IMR-90 (cell line): ENCODE results near the gene ARHGEF37. TPM values are rescaled to one million over a fixed set of nuclear protein-coding genes. Genes with fewer than 3 reads are reported as not detected.

Experiments used
- ATAC-seq: fragments of 200-7000 bp; cut with Tn5 transposase; 2 replicates; pipeline ENCODE4 v1.9.1; 2020; ENCODE audit warnings: low read depth, mild to moderate bottlenecking, moderate library complexity
- BruUV-seq: library from RNA; stranded (reverse); fragments of 400-500 nt; replicated peaks from 2 replicates; lab custom pipeline; 2021; lab: Mats Ljungman, UMichigan
- CTCF ChIA-PET: fragments of 300-600 bp; formaldehyde crosslinking; extraction: SDS; loops from one replicate; lab custom pipeline; 2021; ENCODE audit warnings: antibody characterized with exemption; lab: Yijun Ruan, JAX
- POLR2A ChIA-PET: fragments of 300-600 bp; sonication (Branson Sonifier 250); formaldehyde crosslinking; loops from one replicate; lab custom pipeline; 2022; ENCODE audit warnings: antibody characterized with exemption; ENCODE audit not compliant: unreplicated experiment; lab: Charles Lee
- DNase-seq: peaks from one replicate; pipeline ENCODE4 v3.0.0; 2013
- H2AFZ ChIP-seq: replicated peaks from 2 replicates; pipeline ENCODE3; 2013; ENCODE audit warnings: low read length, mild to moderate bottlenecking; ENCODE audit not compliant: poor library complexity
- H2AK5ac ChIP-seq: 2 replicates; pipeline ENCODE4 v1.6.1; 2013; ENCODE audit warnings: low read depth, low read length, inconsistent platforms
- H2AK9ac ChIP-seq: replicated peaks from 2 replicates; pipeline ENCODE3; 2013; ENCODE audit warnings: mild to moderate bottlenecking, low read depth, low read length, moderate library complexity; ENCODE audit not compliant: poor library complexity
- H2BK120ac ChIP-seq: 2 replicates; pipeline ENCODE4 v1.6.1; 2013; ENCODE audit warnings: low read depth, low read length, inconsistent platforms
- H2BK15ac ChIP-seq: 3 replicates; pipeline ENCODE4 v1.6.1; 2013; ENCODE audit warnings: low read depth, low read length, inconsistent platforms
- H2BK20ac ChIP-seq: 2 replicates; pipeline ENCODE4 v1.6.1; 2013; ENCODE audit warnings: low read depth, mild to moderate bottlenecking, inconsistent platforms, low read length, moderate library complexity
- H2BK5ac ChIP-seq: 2 replicates; pipeline ENCODE4 v1.6.1; 2013; ENCODE audit warnings: mild to moderate bottlenecking, low read depth, low read length, inconsistent platforms; ENCODE audit not compliant: poor library complexity, severe bottlenecking
- H3K14ac ChIP-seq: replicated peaks from 2 replicates; pipeline ENCODE4 v1.6.1; 2013; ENCODE audit warnings: low read depth, low read length, inconsistent platforms
- H3K18ac ChIP-seq: 2 replicates; pipeline ENCODE4 v1.6.1; 2013; ENCODE audit warnings: low read depth, low read length, control low read depth
- H3K23ac ChIP-seq: 2 replicates; pipeline ENCODE4 v1.6.1; 2013; ENCODE audit warnings: low read depth, low read length, inconsistent platforms
- H3K27ac ChIP-seq: 2 replicates; pipeline ENCODE4 v1.5.1; 2013; ENCODE audit warnings: mild to moderate bottlenecking, control low read depth, low read length; ENCODE audit not compliant: insufficient read depth
- H3K27me3 ChIP-seq: 2 replicates; pipeline ENCODE4 v1.6.1; 2013; ENCODE audit warnings: low read length; ENCODE audit not compliant: control insufficient read depth, insufficient read depth
- H3K36me3 ChIP-seq: 2 replicates; pipeline ENCODE4 v1.6.1; 2013; ENCODE audit warnings: low read length, mixed read lengths; ENCODE audit not compliant: control insufficient read depth, insufficient read depth
- H3K4ac ChIP-seq: 2 replicates; pipeline ENCODE4 v1.6.1; 2013; ENCODE audit warnings: low read depth, low read length, inconsistent platforms
- H3K4me1 ChIP-seq: 2 replicates; pipeline ENCODE4 v1.6.1; 2013; ENCODE audit warnings: low read length, mixed read lengths; ENCODE audit not compliant: control insufficient read depth, insufficient read depth
- H3K4me2 ChIP-seq: 2 replicates; pipeline ENCODE4 v1.6.1; 2013; ENCODE audit warnings: low read depth, mild to moderate bottlenecking, control low read depth, low read length, moderate library complexity
- H3K4me3 ChIP-seq: 2 replicates; pipeline ENCODE4 v1.5.1; 2013; ENCODE audit warnings: low read depth, mild to moderate bottlenecking, control low read depth, low read length, moderate library complexity; ENCODE audit not compliant: insufficient read depth
- H3K56ac ChIP-seq: 2 replicates; pipeline ENCODE4 v1.6.1; 2013; ENCODE audit warnings: low read length, inconsistent platforms; ENCODE audit not compliant: insufficient read depth; ENCODE audit errors: extremely low read depth
- H3K79me1 ChIP-seq, 2 experiments: 2 replicates each; pipeline ENCODE4 v1.6.1; 2013; ENCODE audit warnings: low read length in 2 of 2, inconsistent platforms in 1 of 2, low read depth in 1 of 2
- H3K9ac ChIP-seq: 2 replicates; pipeline ENCODE4 v1.6.1; 2013; ENCODE audit warnings: low read depth, low read length, control low read depth
- H3K9me1 ChIP-seq: 2 replicates; pipeline ENCODE4 v1.6.1; 2013; ENCODE audit warnings: low read length, inconsistent platforms; ENCODE audit not compliant: insufficient read depth
- H3K9me3 ChIP-seq: 2 replicates; pipeline ENCODE4 v1.6.1; 2013; ENCODE audit warnings: low read length; ENCODE audit not compliant: control insufficient read depth, insufficient read depth
- H4K20me1 ChIP-seq: 2 replicates; pipeline ENCODE4 v1.6.1; 2013; ENCODE audit warnings: low read length, inconsistent platforms; ENCODE audit not compliant: insufficient read depth
- H4K5ac ChIP-seq: 2 replicates; pipeline ENCODE4 v1.6.1; 2013; ENCODE audit warnings: mild to moderate bottlenecking, low read depth, low read length, control low read depth
- H4K8ac ChIP-seq, 2 experiments: 2 replicates each; pipeline ENCODE4 v1.6.1; 2013; ENCODE audit warnings: low read depth in 2 of 2, low read length in 2 of 2, control low read depth in 1 of 2, inconsistent platforms in 1 of 2
- H4K91ac ChIP-seq: 2 replicates; pipeline ENCODE4 v1.6.1; 2013; ENCODE audit warnings: low read depth, low read length, inconsistent platforms; ENCODE audit not compliant: insufficient read depth
- MAFK ChIP-seq: IDR thresholded peaks from 2 replicates; pipeline ENCODE4 v1.6.1; 2012; ENCODE audit warnings: low read depth, low read length, improper control_type of control experiment
- WGBS, 2 experiments: methylation state at CpG; one replicate each; pipeline versions ENCODE4 v1.1.5 to v1.1.7; 2013; ENCODE audit warnings: missing lambda C conversion rate in 2 of 2; ENCODE audit not compliant: insufficient read length in 1 of 2; ENCODE audit errors: extremely low coverage in 2 of 2; 5-methylcytosine and 5-hydroxymethylcytosine counted together
- dilution Hi-C: fragments of 300-500 bp; cut with HindIII; formaldehyde crosslinking; loops from one replicate; pipeline ENCODE4 v1.14.3; 2018; ENCODE audit warnings: low sequenced_read_pairs; ENCODE audit not compliant: unreplicated experiment
- in situ Hi-C: fragments of 300-500 bp; cut with MboI; formaldehyde crosslinking; loops from 3 replicates; pipeline ENCODE4 v1.14.3; 2019; ENCODE audit warnings: low sequenced_read_pairs, inconsistent platforms, mixed read lengths
- intact Hi-C: fragments of 100-400 bp; cut with micrococcal nuclease; formaldehyde crosslinking; loops from 2 replicates; pipeline ENCODE4 v1.10.0; 2022
- polyA plus RNA-seq, 3 experiments: library from polyadenylated mRNA; depleted of rRNA; stranded (reverse); fragments of >200 nt; gene quantifications; 2 replicates each; pipeline ENCODE4 v1.2.3, GENCODE V29; 2012; ENCODE audit warnings: low replicate concordance in 1 of 3
- total RNA-seq: library from RNA; depleted of rRNA; stranded (reverse); fragments of >200 nt; gene quantifications from 2 replicates; pipeline ENCODE4 v1.2.3, GENCODE V29; 2012

Gene ARHGEF37
- total and polyA plus RNA-seq, 2 of the 4 experiments (the other 2 are of a cell fraction) = 0.39 to 0.54 TPM

- Histone ChIP-seq H3K4me1 (peaks cover 9% of the 10 kb centered on the region), H3K9me1 (peaks cover 6% of the 10 kb centered on the region; the same call in 1 of the 2 replicates), H3K9me3 (no peaks in the 10 kb centered on the region), H3K79me1 (no peaks in the 10 kb centered on the region), H3K14ac (no peak overlapping the region), H3K23ac (no peak overlapping the region), H2BK15ac (no peak overlapping the region), H2AK9ac (no peak overlapping the region), H2AFZ (no peak overlapping the region), H3K4me2 (no peak overlapping the region), H3K9ac (no peak overlapping the region), H2AK5ac (peak overlapping the region; percentile 78; the same call in 1 of the 2 replicates), H2BK20ac (no peak overlapping the region), H3K56ac (no peak overlapping the region), H4K5ac (no peak overlapping the region), H4K91ac (no peak overlapping the region), H4K20me1 (no peaks in the 10 kb centered on the region), H3K27me3 (no peaks in the 10 kb centered on the region; the same call in 1 of the 2 replicates), H3K36me3 (no peaks in the 10 kb centered on the region), H3K4ac (peak overlapping the region; percentile 29; the same call in 1 of the 2 replicates), H3K18ac (no peak overlapping the region), H2BK120ac (no peak overlapping the region), H4K8ac (no peak overlapping the region), H3K4me3 (no peak overlapping the region), H2BK5ac (no peak overlapping the region), H3K27ac (no peak overlapping the region)
- TF ChIP-seq MAFK = no peak
- POLR2A ChIA-PET = no interaction called here
- intact Hi-C loops (no loop called here), in situ Hi-C loops (loop anchor here (25.0 kb wide), 2 partner anchors 581 to 806 kb away; partner anchors contain the start of gene RPS14), dilution Hi-C loops (loop anchor here (10.0 kb wide), 1 partner anchor 193 kb away; no protein-coding TSS in a partner anchor)
- ATAC-seq = no peak
- CTCF ChIA-PET = interaction anchor here (1.2 kb wide), 1 partner anchor 13 kb away, joined by 3 read pairs; no protein-coding TSS in a partner anchor
- WGBS, 2 experiments = no CpG with 5 or more reads among the region's 2 CpGs
- DNase-seq = no peak
- BruUV-seq = no TSS peak
Observed at GRCh38 chr5:149631506-149631905, 50.2 kb downstream of the ARHGEF37 start.
